IMR-90 (cell line): Measurements from ENCODE around the gene SCARF2. TPM values are rescaled to one million over a fixed set of nuclear protein-coding genes. Genes with fewer than 3 reads are reported as not detected.
A peak's percentile ranks its signal among the peaks of the same experiment; 100 is the strongest.

Source experiments
- ATAC-seq: fragments of 200-7000 bp; cut with Tn5 transposase; 2 replicates; pipeline ENCODE4 v1.9.1; 2020; ENCODE audit warnings: low read depth, mild to moderate bottlenecking, moderate library complexity
- BruUV-seq: library from RNA; stranded (reverse); fragments of 400-500 nt; replicated peaks from 2 replicates; lab custom pipeline; 2021; lab: Mats Ljungman, UMichigan
- CTCF ChIA-PET: fragments of 300-600 bp; formaldehyde crosslinking; extraction: SDS; loops from one replicate; lab custom pipeline; 2021; ENCODE audit warnings: antibody characterized with exemption; lab: Yijun Ruan, JAX
- POLR2A ChIA-PET: fragments of 300-600 bp; sonication (Branson Sonifier 250); formaldehyde crosslinking; loops from one replicate; lab custom pipeline; 2022; ENCODE audit warnings: antibody characterized with exemption; ENCODE audit not compliant: unreplicated experiment; lab: Charles Lee
- DNase-seq: peaks from one replicate; pipeline ENCODE4 v3.0.0; 2013
- H2AFZ ChIP-seq: replicated peaks from 2 replicates; pipeline ENCODE3; 2013; ENCODE audit warnings: low read length, mild to moderate bottlenecking; ENCODE audit not compliant: poor library complexity
- H2AK5ac ChIP-seq: 2 replicates; pipeline ENCODE4 v1.6.1; 2013; ENCODE audit warnings: low read depth, low read length, inconsistent platforms
- H2AK9ac ChIP-seq: replicated peaks from 2 replicates; pipeline ENCODE3; 2013; ENCODE audit warnings: mild to moderate bottlenecking, low read depth, low read length, moderate library complexity; ENCODE audit not compliant: poor library complexity
- H2BK120ac ChIP-seq: 2 replicates; pipeline ENCODE4 v1.6.1; 2013; ENCODE audit warnings: low read depth, low read length, inconsistent platforms
- H2BK15ac ChIP-seq: 3 replicates; pipeline ENCODE4 v1.6.1; 2013; ENCODE audit warnings: low read depth, low read length, inconsistent platforms
- H2BK20ac ChIP-seq: 2 replicates; pipeline ENCODE4 v1.6.1; 2013; ENCODE audit warnings: low read depth, mild to moderate bottlenecking, inconsistent platforms, low read length, moderate library complexity
- H2BK5ac ChIP-seq: 2 replicates; pipeline ENCODE4 v1.6.1; 2013; ENCODE audit warnings: mild to moderate bottlenecking, low read depth, low read length, inconsistent platforms; ENCODE audit not compliant: poor library complexity, severe bottlenecking
- H3K14ac ChIP-seq: replicated peaks from 2 replicates; pipeline ENCODE4 v1.6.1; 2013; ENCODE audit warnings: low read depth, low read length, inconsistent platforms
- H3K18ac ChIP-seq: 2 replicates; pipeline ENCODE4 v1.6.1; 2013; ENCODE audit warnings: low read depth, low read length, control low read depth
- H3K23ac ChIP-seq: 2 replicates; pipeline ENCODE4 v1.6.1; 2013; ENCODE audit warnings: low read depth, low read length, inconsistent platforms
- H3K27ac ChIP-seq: 2 replicates; pipeline ENCODE4 v1.5.1; 2013; ENCODE audit warnings: mild to moderate bottlenecking, control low read depth, low read length; ENCODE audit not compliant: insufficient read depth
- H3K27me3 ChIP-seq: 2 replicates; pipeline ENCODE4 v1.6.1; 2013; ENCODE audit warnings: low read length; ENCODE audit not compliant: control insufficient read depth, insufficient read depth
- H3K36me3 ChIP-seq: 2 replicates; pipeline ENCODE4 v1.6.1; 2013; ENCODE audit warnings: low read length, mixed read lengths; ENCODE audit not compliant: control insufficient read depth, insufficient read depth
- H3K4ac ChIP-seq: 2 replicates; pipeline ENCODE4 v1.6.1; 2013; ENCODE audit warnings: low read depth, low read length, inconsistent platforms
- H3K4me1 ChIP-seq: 2 replicates; pipeline ENCODE4 v1.6.1; 2013; ENCODE audit warnings: low read length, mixed read lengths; ENCODE audit not compliant: control insufficient read depth, insufficient read depth
- H3K4me2 ChIP-seq: 2 replicates; pipeline ENCODE4 v1.6.1; 2013; ENCODE audit warnings: low read depth, mild to moderate bottlenecking, control low read depth, low read length, moderate library complexity
- H3K4me3 ChIP-seq: 2 replicates; pipeline ENCODE4 v1.5.1; 2013; ENCODE audit warnings: low read depth, mild to moderate bottlenecking, control low read depth, low read length, moderate library complexity; ENCODE audit not compliant: insufficient read depth
- H3K56ac ChIP-seq: 2 replicates; pipeline ENCODE4 v1.6.1; 2013; ENCODE audit warnings: low read length, inconsistent platforms; ENCODE audit not compliant: insufficient read depth; ENCODE audit errors: extremely low read depth
- H3K79me1 ChIP-seq, 2 experiments: 2 replicates each; pipeline ENCODE4 v1.6.1; 2013; ENCODE audit warnings: low read length in 2 of 2, inconsistent platforms in 1 of 2, low read depth in 1 of 2
- H3K9ac ChIP-seq: 2 replicates; pipeline ENCODE4 v1.6.1; 2013; ENCODE audit warnings: low read depth, low read length, control low read depth
- H3K9me1 ChIP-seq: 2 replicates; pipeline ENCODE4 v1.6.1; 2013; ENCODE audit warnings: low read length, inconsistent platforms; ENCODE audit not compliant: insufficient read depth
- H3K9me3 ChIP-seq: 2 replicates; pipeline ENCODE4 v1.6.1; 2013; ENCODE audit warnings: low read length; ENCODE audit not compliant: control insufficient read depth, insufficient read depth
- H4K20me1 ChIP-seq: 2 replicates; pipeline ENCODE4 v1.6.1; 2013; ENCODE audit warnings: low read length, inconsistent platforms; ENCODE audit not compliant: insufficient read depth
- H4K5ac ChIP-seq: 2 replicates; pipeline ENCODE4 v1.6.1; 2013; ENCODE audit warnings: mild to moderate bottlenecking, low read depth, low read length, control low read depth
- H4K8ac ChIP-seq, 2 experiments: 2 replicates each; pipeline ENCODE4 v1.6.1; 2013; ENCODE audit warnings: low read depth in 2 of 2, low read length in 2 of 2, control low read depth in 1 of 2, inconsistent platforms in 1 of 2
- H4K91ac ChIP-seq: 2 replicates; pipeline ENCODE4 v1.6.1; 2013; ENCODE audit warnings: low read depth, low read length, inconsistent platforms; ENCODE audit not compliant: insufficient read depth
- BHLHE40 ChIP-seq: fragments of 150-350 bp; IDR thresholded peaks from 2 replicates; pipeline ENCODE4 v1.6.1; 2016; ENCODE audit warnings: mild to moderate bottlenecking, low read depth, low read length
- CEBPB ChIP-seq: IDR thresholded peaks from 2 replicates; pipeline ENCODE4 v1.6.1; 2012; ENCODE audit warnings: low read depth, low read length, improper control_type of control experiment
- CHD1 ChIP-seq: IDR thresholded peaks from 2 replicates; pipeline ENCODE4 v1.6.1; 2012; ENCODE audit warnings: low read depth, low read length, improper control_type of control experiment
- ELK1 ChIP-seq: fragments of 150-350 bp; IDR thresholded peaks from 2 replicates; pipeline ENCODE4 v1.6.1; 2016; ENCODE audit warnings: low read depth, mild to moderate bottlenecking, low read length, moderate library complexity, borderline replicate concordance
- FOS ChIP-seq: fragments of 150-350 bp; IDR thresholded peaks from 2 replicates; pipeline ENCODE4 v1.6.1; 2016; ENCODE audit warnings: low read depth, low read length
- MAFK ChIP-seq: IDR thresholded peaks from 2 replicates; pipeline ENCODE4 v1.6.1; 2012; ENCODE audit warnings: low read depth, low read length, improper control_type of control experiment
- MAZ ChIP-seq: IDR thresholded peaks from 2 replicates; pipeline ENCODE4 v1.6.1; 2012; ENCODE audit warnings: low read depth, mild to moderate bottlenecking, low read length, improper control_type of control experiment, moderate library complexity, borderline replicate concordance
- NFE2L2 ChIP-seq: fragments of 150-350 bp; IDR thresholded peaks from 2 replicates; pipeline ENCODE4 v1.6.1; 2016; ENCODE audit warnings: low read depth, mild to moderate bottlenecking, low read length
- POLR2A ChIP-seq: IDR thresholded peaks from 2 replicates; pipeline ENCODE4 v1.6.1; 2012; ENCODE audit warnings: mild to moderate bottlenecking, low read depth, low read length
- RAD21 ChIP-seq: IDR thresholded peaks from 2 replicates; pipeline ENCODE4 v1.6.1; 2012; ENCODE audit warnings: low read length, improper control_type of control experiment
- RCOR1 ChIP-seq: IDR thresholded peaks from 2 replicates; pipeline ENCODE4 v1.6.1; 2012; ENCODE audit warnings: mild to moderate bottlenecking, low read length, improper control_type of control experiment; ENCODE audit not compliant: insufficient replicate concordance
- RFX5 ChIP-seq: IDR thresholded peaks from 2 replicates; pipeline ENCODE4 v1.8.0; 2012; ENCODE audit warnings: low read depth, mild to moderate bottlenecking, low read length, moderate library complexity
- SMC3 ChIP-seq: fragments of 150-350 bp; IDR thresholded peaks from 2 replicates; pipeline ENCODE4 v1.6.1; 2016; ENCODE audit warnings: low read depth, mild to moderate bottlenecking, antibody characterized with exemption, low read length, moderate library complexity
- USF2 ChIP-seq: fragments of 150-350 bp; IDR thresholded peaks from 2 replicates; pipeline ENCODE4 v1.6.1; 2017; ENCODE audit warnings: mild to moderate bottlenecking, antibody characterized with exemption, low read length, low read depth
- WGBS, 2 experiments: methylation state at CpG; one replicate each; pipeline versions ENCODE4 v1.1.5 to v1.1.7; 2013; ENCODE audit warnings: missing lambda C conversion rate in 2 of 2; ENCODE audit not compliant: insufficient read length in 1 of 2; ENCODE audit errors: extremely low coverage in 2 of 2; 5-methylcytosine and 5-hydroxymethylcytosine counted together
- dilution Hi-C: fragments of 300-500 bp; cut with HindIII; formaldehyde crosslinking; loops from one replicate; pipeline ENCODE4 v1.14.3; 2018; ENCODE audit warnings: low sequenced_read_pairs; ENCODE audit not compliant: unreplicated experiment
- in situ Hi-C: fragments of 300-500 bp; cut with MboI; formaldehyde crosslinking; loops from 3 replicates; pipeline ENCODE4 v1.14.3; 2019; ENCODE audit warnings: low sequenced_read_pairs, inconsistent platforms, mixed read lengths
- intact Hi-C: fragments of 100-400 bp; cut with micrococcal nuclease; formaldehyde crosslinking; loops from 2 replicates; pipeline ENCODE4 v1.10.0; 2022
- polyA plus RNA-seq, 3 experiments: library from polyadenylated mRNA; depleted of rRNA; stranded (reverse); fragments of >200 nt; gene quantifications; 2 replicates each; pipeline ENCODE4 v1.2.3, GENCODE V29; 2012; ENCODE audit warnings: low replicate concordance in 1 of 3
- total RNA-seq: library from RNA; depleted of rRNA; stranded (reverse); fragments of >200 nt; gene quantifications from 2 replicates; pipeline ENCODE4 v1.2.3, GENCODE V29; 2012
- TF ChIP-seq, protein P1 (sequence below): conservative IDR thresholded peaks from 2 replicates; pipeline ENCODE4 v1.5.1; 2012; ENCODE audit warnings: mild to moderate bottlenecking, low read depth, low read length, improper control_type of control experiment

Gene SCARF2
- total and polyA plus RNA-seq, 2 of the 4 experiments (the other 2 are of a cell fraction), result 3.4 to 37.0 TPM

DNA sequence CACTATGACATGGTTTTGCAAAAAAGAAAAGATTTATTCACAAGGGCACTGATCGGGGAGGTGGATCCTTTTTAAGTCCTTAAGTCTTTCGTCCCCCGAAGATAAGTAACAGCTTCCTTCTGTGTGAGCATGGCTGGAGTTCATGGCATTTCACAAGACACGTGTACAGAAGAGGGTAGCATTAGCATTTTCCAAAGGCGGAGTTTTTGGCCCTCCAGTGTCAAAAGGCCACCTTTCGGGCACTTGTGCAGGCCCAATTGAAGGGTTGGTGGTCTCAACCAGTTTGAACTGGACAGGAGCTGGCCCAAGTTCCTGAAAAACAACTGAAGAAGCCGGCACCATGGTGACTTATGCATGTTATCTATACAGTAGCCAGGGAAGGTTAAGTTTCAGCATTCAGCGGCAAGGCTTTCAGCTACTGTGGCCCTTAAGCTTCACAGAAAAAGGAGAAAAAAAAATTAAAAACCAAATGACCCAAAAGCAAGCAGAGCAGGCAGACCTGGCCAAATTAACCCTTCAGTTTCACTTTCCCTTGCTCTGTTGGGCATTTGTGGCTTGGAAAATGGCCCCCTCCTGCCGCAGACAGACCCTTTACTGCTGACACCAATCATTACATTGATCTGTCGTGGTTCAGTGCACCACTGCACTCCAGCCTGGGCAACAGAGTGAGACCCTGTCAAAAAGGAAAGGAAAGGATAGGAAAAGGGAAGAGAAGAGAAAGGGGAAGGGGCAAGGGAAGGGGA, 25.0 kb downstream of the SCARF2 start:
- Histone ChIP-seq H3K4me2 (no peak overlapping the region), H3K9ac (no peak overlapping the region), H3K9me3 (no peaks in the 10 kb centered on the region), H3K4ac (no peak overlapping the region), H3K27ac (no peak overlapping the region), H3K18ac (no peak overlapping the region), H2BK5ac (no peak overlapping the region), H3K9me1 (no peaks in the 10 kb centered on the region), H4K20me1 (no peaks in the 10 kb centered on the region), H3K4me1 (no peaks in the 10 kb centered on the region), H4K91ac (no peak overlapping the region), H3K4me3 (no peak overlapping the region), H2AFZ (peak overlapping the region; percentile 51), H4K8ac (no peak overlapping the region), H3K14ac (no peak overlapping the region; the same call in 1 of the 2 replicates), H4K5ac (no peak overlapping the region), H2BK20ac (no peak overlapping the region), H2AK5ac (no peak overlapping the region), H2BK120ac (no peak overlapping the region), H3K27me3 (no peaks in the 10 kb centered on the region), H3K36me3 (0 out of 2 replicates have a peak, but pooled peaks cover 1% of the 10 kb centered on the region), H2BK15ac (no peak overlapping the region), H2AK9ac (peak overlapping the region; percentile 65), H3K79me1 (no peaks in the 10 kb centered on the region), H3K56ac (no peak overlapping the region), H3K23ac (no peak overlapping the region)
- CTCF ChIA-PET, result no interaction called here
- no TSS peak for BruUV-seq
- WGBS, 2 experiments, result 57% methylated on average over 5 of the region's 10 CpGs; no CpG with 5 or more reads in 1 of the 2 experiments
- intact Hi-C loops (no loop called here), dilution Hi-C loops (no loop called here), in situ Hi-C loops (loop anchor here (10.0 kb wide), 1 partner anchor 52 kb away; no protein-coding TSS in a partner anchor)
- POLR2A ChIA-PET, result no interaction called here
- ATAC-seq (no peak), DNase-seq (no peak)
- TF ChIP-seq RCOR1 (no peak), MAFK (no peak), RFX5 (no peak), CEBPB (no peak), BHLHE40 (no peak), SMC3 (no peak), NFE2L2 (no peak), CHD1 (no peak), USF2 (no peak), FOS (no peak), ELK1 (no peak), POLR2A (no peak), MAZ (no peak), RAD21 (no peak)
- TF ChIP-seq, protein P1, sequence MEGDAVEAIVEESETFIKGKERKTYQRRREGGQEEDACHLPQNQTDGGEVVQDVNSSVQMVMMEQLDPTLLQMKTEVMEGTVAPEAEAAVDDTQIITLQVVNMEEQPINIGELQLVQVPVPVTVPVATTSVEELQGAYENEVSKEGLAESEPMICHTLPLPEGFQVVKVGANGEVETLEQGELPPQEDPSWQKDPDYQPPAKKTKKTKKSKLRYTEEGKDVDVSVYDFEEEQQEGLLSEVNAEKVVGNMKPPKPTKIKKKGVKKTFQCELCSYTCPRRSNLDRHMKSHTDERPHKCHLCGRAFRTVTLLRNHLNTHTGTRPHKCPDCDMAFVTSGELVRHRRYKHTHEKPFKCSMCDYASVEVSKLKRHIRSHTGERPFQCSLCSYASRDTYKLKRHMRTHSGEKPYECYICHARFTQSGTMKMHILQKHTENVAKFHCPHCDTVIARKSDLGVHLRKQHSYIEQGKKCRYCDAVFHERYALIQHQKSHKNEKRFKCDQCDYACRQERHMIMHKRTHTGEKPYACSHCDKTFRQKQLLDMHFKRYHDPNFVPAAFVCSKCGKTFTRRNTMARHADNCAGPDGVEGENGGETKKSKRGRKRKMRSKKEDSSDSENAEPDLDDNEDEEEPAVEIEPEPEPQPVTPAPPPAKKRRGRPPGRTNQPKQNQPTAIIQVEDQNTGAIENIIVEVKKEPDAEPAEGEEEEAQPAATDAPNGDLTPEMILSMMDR, result no peak
